ENCODE results near the gene MB.

The MB gene

GRCh38 chr22:35568751-35569739, 48.1 kb downstream of the MB start:
- DNase-seq: no peak

DNA sequence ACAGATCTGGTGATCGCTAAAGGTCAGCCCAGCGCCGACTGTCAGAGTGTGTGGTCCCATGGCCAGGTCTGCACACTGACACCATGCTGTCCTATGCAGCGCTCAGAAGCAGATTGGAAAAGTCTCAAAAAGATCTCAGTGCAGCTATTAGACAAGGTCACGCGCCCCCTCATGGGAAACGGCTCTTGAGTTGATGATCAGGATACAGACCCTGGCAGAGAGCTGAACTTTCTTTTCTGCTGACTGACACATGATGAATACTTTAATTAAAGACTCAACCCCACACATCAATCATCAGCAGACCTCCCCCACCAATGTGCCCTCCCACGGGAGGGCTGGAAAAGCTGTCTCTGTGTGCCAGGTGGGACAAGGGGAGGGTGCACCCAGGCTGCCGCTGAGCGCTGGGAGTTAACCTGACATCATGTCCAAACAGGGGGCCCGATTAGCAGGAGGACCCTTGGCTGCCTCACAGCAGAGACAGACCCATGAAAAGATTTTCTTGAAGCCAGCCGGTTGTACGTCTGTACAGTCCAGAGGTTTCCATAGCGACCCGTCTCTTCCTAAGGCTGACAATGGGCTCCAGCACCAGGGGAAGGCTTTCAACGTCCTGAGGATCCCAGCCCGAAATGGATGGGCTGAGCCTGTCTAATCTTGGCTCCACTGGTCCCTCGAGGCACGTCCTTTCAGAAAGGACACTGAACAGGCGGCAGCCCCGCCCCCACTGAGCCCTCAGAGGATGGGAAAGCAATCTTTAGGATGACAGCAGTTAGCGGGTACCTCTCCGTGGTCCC, 49.6 kb downstream of the MB start:
- DNase-seq: no peak

DNA sequence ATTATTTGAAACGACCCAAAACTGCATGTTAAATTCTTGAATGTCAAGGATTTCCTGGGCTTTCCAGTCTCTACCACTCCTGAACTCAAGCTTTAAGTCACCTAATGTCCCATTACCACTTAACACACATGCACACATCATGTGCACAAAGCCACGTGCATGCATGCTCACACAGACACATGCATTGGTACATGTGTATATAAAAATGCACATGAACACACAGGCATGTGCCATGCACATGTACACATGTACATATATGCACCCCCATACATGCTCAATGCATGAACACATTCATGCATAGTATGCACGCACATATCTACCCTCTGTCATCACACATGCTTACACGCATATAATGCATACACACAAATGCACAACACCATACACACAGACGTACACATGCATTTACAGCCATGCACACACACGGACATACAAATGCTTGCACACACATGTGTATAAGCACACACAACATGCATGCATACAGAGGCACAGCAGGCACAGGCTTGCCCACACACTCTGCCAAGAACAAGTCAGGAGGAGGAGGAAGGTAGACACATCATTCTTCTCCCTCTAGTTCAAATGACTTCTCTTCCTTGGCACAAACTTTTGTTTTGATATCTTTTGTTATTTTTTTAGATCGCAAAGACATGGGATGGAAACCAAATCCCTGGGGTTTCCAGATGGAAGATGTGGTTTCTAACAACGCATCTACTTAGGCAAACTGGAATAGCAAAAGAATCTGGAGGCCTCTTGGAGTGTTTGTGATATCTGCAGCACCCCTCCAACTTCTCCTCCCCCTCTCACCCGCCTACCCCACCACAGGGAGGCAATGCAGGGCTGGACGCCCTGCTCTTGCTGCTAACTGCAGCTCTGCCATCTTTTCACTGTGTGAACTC, 51.9 kb downstream of the MB start:
- DNase-seq: no peak

GRCh38 chr22:35563211-35563610, 53.9 kb downstream of the MB start:
- no peak for DNase-seq

- DNase-seq: no peak
Observed at GRCh38 chr22:35561796-35562526, 55.2 kb downstream of the MB start.

- DNase-seq: no peak
Observed at GRCh38 chr22:35560824-35561223, 56.3 kb downstream of the MB start.

- DNase-seq: no peak
Observed at GRCh38 chr22:35560366-35560765, 56.8 kb downstream of the MB start.

DNA sequence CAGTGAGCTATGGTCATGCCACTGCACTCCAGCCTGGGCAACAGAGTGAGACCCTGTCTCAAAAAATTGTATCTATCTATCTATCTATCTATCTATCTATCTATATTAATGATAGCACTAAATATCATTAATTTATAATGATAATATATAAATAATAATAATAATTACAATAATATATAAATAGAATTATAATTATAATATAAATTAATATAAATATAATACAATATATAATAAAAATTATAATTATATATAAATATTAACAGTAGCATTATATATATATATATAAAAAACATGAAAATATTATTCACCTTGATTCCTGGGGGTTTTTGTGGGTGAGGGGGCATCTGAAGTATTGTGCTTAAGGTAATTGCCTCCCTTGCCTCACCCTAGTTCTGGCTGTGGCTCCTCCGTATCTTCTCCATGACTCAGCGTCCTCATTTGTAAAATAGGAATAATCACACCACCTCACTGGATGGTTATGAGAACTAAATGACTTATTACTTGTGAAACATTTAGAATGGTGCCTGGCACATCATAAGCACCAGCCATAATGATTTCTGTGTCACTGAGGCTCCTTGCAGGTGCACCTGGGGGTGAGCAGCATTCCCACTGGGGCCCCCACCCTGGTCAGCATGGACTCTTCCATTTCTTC, 57.6 kb downstream of the MB start:
- DNase-seq: no peak

DNA sequence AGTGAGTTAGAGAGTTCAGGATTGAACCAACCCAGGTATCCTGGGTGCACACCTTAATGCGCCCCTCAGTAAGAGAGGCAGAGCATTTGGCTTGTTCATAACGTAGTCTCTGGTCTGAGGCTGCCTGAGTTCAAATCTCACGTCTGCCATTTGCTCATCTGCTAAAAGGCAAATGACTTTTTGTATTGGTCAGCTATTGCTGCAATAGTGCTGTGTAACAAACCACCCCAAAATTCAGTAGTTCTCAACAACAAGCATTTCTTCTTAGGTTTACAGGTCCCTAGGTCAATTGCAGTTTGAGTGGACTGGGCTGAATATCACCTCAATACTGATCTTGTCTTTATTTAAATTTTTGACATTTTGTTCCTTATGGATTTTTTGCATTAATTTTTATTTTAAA, 58.4 kb downstream of the MB start:
- DNase-seq: no peak

GRCh38 chr22:35558031-35558430, 59.1 kb downstream of the MB start:
- no peak for DNase-seq

All from NCI-H446 treated with DMSO at 0.1 percent for 48 hours (cell line).